NCI-H1436 treated with DMSO at 0.1 percent for 48 hours (cell line): ENCODE measurements around the gene HAO2.
"Not testable (repeated sequence)": the region's sequence is repeated elsewhere in the genome, so short reads cannot be mapped to it uniquely, and the experiment has no call there.

Experiments
- DNase-seq: peaks from one replicate; lab custom pipeline; 2025; lab: John Stamatoyannopoulos, UW

The HAO2 gene

GRCh38 chr1:119345398-119345797 is 23.2 kb upstream of the HAO2 start:
- no peak for DNase-seq

- DNase-seq = no peak
Observed at GRCh38 chr1:119347858-119348257, 20.7 kb upstream of the HAO2 start.

- DNase-seq = no peak
Observed at GRCh38 chr1:119348941-119349340, 19.6 kb upstream of the HAO2 start.

- not testable (repeated sequence) for DNase-seq
Observed at GRCh38 chr1:119350866-119351265, 17.7 kb upstream of the HAO2 start.

- DNase-seq = no peak
Observed at GRCh38 chr1:119351997-119352396, 16.6 kb upstream of the HAO2 start.

GRCh38 chr1:119353836-119354235 is 14.7 kb upstream of the HAO2 start:
- DNase-seq = no peak

GRCh38 chr1:119358636-119359035 is 9.9 kb upstream of the HAO2 start:
- DNase-seq = no peak

GRCh38 chr1:119359730-119360129 is 8.9 kb upstream of the HAO2 start:
- DNase-seq = no peak

GRCh38 chr1:119361205-119361604 is 7.4 kb upstream of the HAO2 start:
- DNase-seq = no peak

- no peak for DNase-seq
Observed at GRCh38 chr1:119361620-119362344, 6.8 kb upstream of the HAO2 start.

- DNase-seq = no peak
Observed at GRCh38 chr1:119363162-119363561, 5.4 kb upstream of the HAO2 start.

- DNase-seq = no peak
Observed at GRCh38 chr1:119364640-119365039, 3.9 kb upstream of the HAO2 start.

- DNase-seq = no peak
Observed at GRCh38 chr1:119366424-119366823, 2.2 kb upstream of the HAO2 start.

GRCh38 chr1:119367432-119368124 is 1.0 kb upstream of the HAO2 start:
- DNase-seq = no peak

- no peak for DNase-seq
Observed at GRCh38 chr1:119370748-119371147, 2.2 kb downstream of the HAO2 start.

GRCh38 chr1:119371815-119372214 is 3.2 kb downstream of the HAO2 start:
- no peak for DNase-seq

GRCh38 chr1:119372503-119373086 is 4.0 kb downstream of the HAO2 start:
- no peak for DNase-seq

GRCh38 chr1:119373465-119373864 is 4.9 kb downstream of the HAO2 start:
- no peak for DNase-seq

GRCh38 chr1:119374208-119374874 is 5.8 kb downstream of the HAO2 start:
- no peak for DNase-seq

GRCh38 chr1:119375366-119375765 is 6.8 kb downstream of the HAO2 start:
- DNase-seq = no peak

- no peak for DNase-seq
Observed at GRCh38 chr1:119376594-119376993, 8.0 kb downstream of the HAO2 start.

GRCh38 chr1:119377594-119377993 is 9.0 kb downstream of the HAO2 start:
- DNase-seq = not testable (repeated sequence)

GRCh38 chr1:119379117-119379516 is 10.5 kb downstream of the HAO2 start:
- DNase-seq = no peak
